Dermis microvascular lymphatic vessel endothelial cell (primary cell): ENCODE data around the gene GPC5. TPM values are rescaled to one million over a fixed set of nuclear protein-coding genes. Genes with fewer than 3 reads are reported as not detected.
"Not testable (repeated sequence)": the region's sequence is repeated elsewhere in the genome, so short reads cannot be mapped to it uniquely, and the experiment has no call there.

Experiments
- DNase-seq, 2 donors: peaks; one replicate each; pipeline versions ENCODE4 v3.0.0 to v3.0.0-alpha.2; 2010; ENCODE audit warnings: low read depth in 2 of 2
- total RNA-seq: library from RNA; depleted of rRNA; stranded (reverse); fragments of >200 nt; gene quantifications from 2 replicates; pipeline ENCODE4 v1.2.1, GENCODE V29; 2014

The GPC5 gene
- total RNA-seq, 1 donor from 2014 or later: 0.51 TPM

- DNase-seq: no peak
Observed at GRCh38 chr13:92436924-92437323, 1038.5 kb downstream of the GPC5 start.

- no peak for DNase-seq
Observed at GRCh38 chr13:92444244-92444643, 1045.8 kb downstream of the GPC5 start.

- no peak for DNase-seq
Observed at GRCh38 chr13:92451060-92451459, 1052.6 kb downstream of the GPC5 start.

GRCh38 chr13:92452840-92453239 lies 1054.4 kb downstream of the GPC5 start:
- DNase-seq: no peak

- DNase-seq: no peak
Observed at GRCh38 chr13:92459306-92459705, 1060.9 kb downstream of the GPC5 start.

- no peak for DNase-seq
Observed at GRCh38 chr13:92460479-92460878, 1062.1 kb downstream of the GPC5 start.

GRCh38 chr13:92461402-92461801 lies 1063.0 kb downstream of the GPC5 start:
- no peak for DNase-seq

GRCh38 chr13:92461831-92462230 lies 1063.4 kb downstream of the GPC5 start:
- no peak for DNase-seq

GRCh38 chr13:92463134-92463533 lies 1064.7 kb downstream of the GPC5 start:
- DNase-seq: no peak

- no peak for DNase-seq
Observed at GRCh38 chr13:92473765-92474475, 1075.5 kb downstream of the GPC5 start.

- no peak for DNase-seq
Observed at GRCh38 chr13:92480387-92480786, 1082.0 kb downstream of the GPC5 start.

GRCh38 chr13:92482790-92483189 lies 1084.4 kb downstream of the GPC5 start:
- not testable (repeated sequence) for DNase-seq

GRCh38 chr13:92483894-92484293 lies 1085.5 kb downstream of the GPC5 start:
- DNase-seq: no peak

GRCh38 chr13:92487238-92487637 lies 1088.8 kb downstream of the GPC5 start:
- DNase-seq: no peak

- no peak for DNase-seq
Observed at GRCh38 chr13:92488249-92488852, 1089.9 kb downstream of the GPC5 start.

- no peak for DNase-seq
Observed at GRCh38 chr13:92491839-92492238, 1093.4 kb downstream of the GPC5 start.

- DNase-seq: no peak
Observed at GRCh38 chr13:92494915-92495314, 1096.5 kb downstream of the GPC5 start.

GRCh38 chr13:92500192-92500591 lies 1101.8 kb downstream of the GPC5 start:
- no peak for DNase-seq

- DNase-seq: no peak
Observed at GRCh38 chr13:92510416-92510815, 1112.0 kb downstream of the GPC5 start.

- DNase-seq: no peak
Observed at GRCh38 chr13:92512852-92513251, 1114.4 kb downstream of the GPC5 start.

GRCh38 chr13:92513672-92514071 lies 1115.3 kb downstream of the GPC5 start:
- DNase-seq: no peak

GRCh38 chr13:92514420-92515125 lies 1116.2 kb downstream of the GPC5 start:
- no peak for DNase-seq

- not testable (repeated sequence) for DNase-seq
Observed at GRCh38 chr13:92516878-92517277, 1118.5 kb downstream of the GPC5 start.
